OCI-LY3 (cell line): ENCODE results near the gene F10.
"Not testable (repeated sequence)": the region's sequence is repeated elsewhere in the genome, so short reads cannot be mapped to it uniquely, and the experiment has no call there.

Source experiments
- H2AFZ ChIP-seq: fragments of 200-600, 300-600 bp; shearing (Covaris generic); 2 replicates; pipeline ENCODE4 v1.6.0; 2014; ENCODE audit warnings: antibody characterized with exemption, low read depth, low read length
- H3K27ac ChIP-seq: fragments of 200-600, 300-600 bp; sonication (generic); 2 replicates; pipeline ENCODE4 v1.5.1; 2014; ENCODE audit warnings: mild to moderate bottlenecking, low read length, moderate library complexity, mixed read lengths
- H3K27me3 ChIP-seq: fragments of 200-600, 300-600 bp; sonication (generic); 2 replicates; pipeline ENCODE4 v1.6.1; 2014; ENCODE audit warnings: low read depth, low read length, mixed read lengths
- H3K36me3 ChIP-seq: fragments of 200-600, 300-600 bp; sonication (generic); replicated peaks from 2 replicates; pipeline ENCODE3; 2014; ENCODE audit warnings: low read depth, low read length, mixed read lengths
- H3K4me1 ChIP-seq: fragments of 300-600, 200-600 bp; sonication (generic); 2 replicates; pipeline ENCODE4 v1.6.1; 2014; ENCODE audit warnings: low read length, mixed read lengths
- H3K4me2 ChIP-seq: fragments of 200-600, 300-600 bp; sonication (generic); 2 replicates; pipeline ENCODE4 v1.6.1; 2014; ENCODE audit warnings: low read length, mixed read lengths
- H3K4me3 ChIP-seq: fragments of 300-600, 200-600 bp; sonication (generic); 2 replicates; pipeline ENCODE4 v1.5.1; 2014; ENCODE audit warnings: antibody characterized with exemption, mild to moderate bottlenecking, low read length, moderate library complexity
- H3K79me2 ChIP-seq: fragments of 300-600, 200-600 bp; shearing (Covaris generic); 2 replicates; pipeline ENCODE4 v1.6.1; 2014; ENCODE audit warnings: mild to moderate bottlenecking, low read length, mixed read lengths
- H3K9ac ChIP-seq: fragments of 300-600, 200-600 bp; shearing (Covaris generic); 2 replicates; pipeline ENCODE4 v1.6.0; 2014; ENCODE audit warnings: mild to moderate bottlenecking, low read length, moderate library complexity
- H3K9me3 ChIP-seq: fragments of 200-600, 300-600 bp; shearing (Covaris generic); 2 replicates; pipeline ENCODE4 v1.6.1; 2014; ENCODE audit warnings: low read length, mixed read lengths; ENCODE audit not compliant: insufficient read depth
- H4K20me1 ChIP-seq: fragments of 200-600, 300-600 bp; sonication (generic); 2 replicates; pipeline ENCODE4 v1.6.1; 2016; ENCODE audit warnings: low read length, mixed read lengths; ENCODE audit not compliant: insufficient read depth
- CTCF ChIP-seq: fragments of 200-600, 300-600 bp; sonication (generic); IDR thresholded peaks from 2 replicates; pipeline ENCODE4 v1.5.1; 2014; ENCODE audit warnings: antibody characterized with exemption, low read length, low read depth
- EZH2phosphoT487 ChIP-seq: fragments of 200-600 bp; shearing (Covaris generic); IDR thresholded peaks from 2 replicates; pipeline ENCODE4 v1.6.1; 2018; ENCODE audit warnings: antibody characterized with exemption, mixed run types, low read depth

F10 gene

GRCh38 chr13:113110852-113111315, 11.7 kb upstream of the F10 start:
- no peaks in the 10 kb centered on the region for H4K20me1 ChIP-seq
- H3K4me2 ChIP-seq: no peak overlapping the region
- no peaks in the 10 kb centered on the region for H3K4me1 ChIP-seq
- no peak overlapping the region for H3K9ac ChIP-seq
- no peaks in the 10 kb centered on the region for H3K36me3 ChIP-seq
- H3K79me2 ChIP-seq: no peaks in the 10 kb centered on the region
- H3K9me3 ChIP-seq: no peaks in the 10 kb centered on the region
- no peak overlapping the region for H3K4me3 ChIP-seq
- 0 out of 2 replicates have a peak, but pooled peaks cover 4% of the 10 kb centered on the region for H3K27me3 ChIP-seq
- TF ChIP-seq EZH2phosphoT487 (no peak), CTCF (no peak)
- H3K27ac ChIP-seq: no peak overlapping the region
- no peak overlapping the region for H2AFZ ChIP-seq

- not testable (repeated sequence) for H3K4me1 ChIP-seq, H3K79me2 ChIP-seq, H3K36me3 ChIP-seq, H2AFZ ChIP-seq, H3K4me3 ChIP-seq, H3K9ac ChIP-seq, H3K9me3 ChIP-seq, H3K27me3 ChIP-seq, H3K27ac ChIP-seq, H4K20me1 ChIP-seq, H3K4me2 ChIP-seq
Observed at GRCh38 chr13:113111821-113112220, 10.8 kb upstream of the F10 start.

- H3K27ac ChIP-seq, H3K79me2 ChIP-seq, H3K9me3 ChIP-seq, H4K20me1 ChIP-seq, H3K27me3 ChIP-seq, H3K4me3 ChIP-seq, H3K36me3 ChIP-seq, H3K4me1 ChIP-seq, H2AFZ ChIP-seq, H3K9ac ChIP-seq, H3K4me2 ChIP-seq: not testable (repeated sequence)
Observed at GRCh38 chr13:113112475-113112874, 10.1 kb upstream of the F10 start.

- TF ChIP-seq EZH2phosphoT487 (no peak), CTCF (no peak)
Observed at GRCh38 chr13:113112893-113113845, 9.4 kb upstream of the F10 start.

GRCh38 chr13:113113846-113114271, 8.7 kb upstream of the F10 start:
- H4K20me1 ChIP-seq: no peaks in the 10 kb centered on the region
- no peak overlapping the region for H2AFZ ChIP-seq
- no peaks in the 10 kb centered on the region for H3K4me1 ChIP-seq
- no peak overlapping the region for H3K9ac ChIP-seq
- TF ChIP-seq CTCF (no peak), EZH2phosphoT487 (no peak)
- no peak overlapping the region for H3K27ac ChIP-seq
- H3K4me2 ChIP-seq: no peak overlapping the region
- H3K27me3 ChIP-seq: 0 out of 2 replicates have a peak, but pooled peaks cover 4% of the 10 kb centered on the region
- H3K9me3 ChIP-seq: no peaks in the 10 kb centered on the region
- H3K4me3 ChIP-seq: no peak overlapping the region
- H3K36me3 ChIP-seq: no peaks in the 10 kb centered on the region
- H3K79me2 ChIP-seq: no peaks in the 10 kb centered on the region

More at GRCh38 chr13:113112893-113113845, 9.4 kb upstream of the F10 start:
- H3K4me1 ChIP-seq: no peaks in the 10 kb centered on the region
- H3K36me3 ChIP-seq: no peaks in the 10 kb centered on the region
- H3K27me3 ChIP-seq: 0 out of 2 replicates have a peak, but pooled peaks cover 4% of the 10 kb centered on the region
- H3K4me3 ChIP-seq: no peak overlapping the region
- H3K4me2 ChIP-seq: no peak overlapping the region
- H3K9ac ChIP-seq: no peak overlapping the region
- no peak overlapping the region for H2AFZ ChIP-seq
- no peaks in the 10 kb centered on the region for H3K79me2 ChIP-seq
- no peak overlapping the region for H3K27ac ChIP-seq
- no peaks in the 10 kb centered on the region for H4K20me1 ChIP-seq
- no peaks in the 10 kb centered on the region for H3K9me3 ChIP-seq
